SJCRH30 (cell line): ENCODE results near the gene INCA1. TPM values are rescaled to one million over a fixed set of nuclear protein-coding genes. Genes with fewer than 3 reads are reported as not detected.
"Not testable (repeated sequence)": the region's sequence is repeated elsewhere in the genome, so short reads cannot be mapped to it uniquely, and the experiment has no call there.

Experiments
- DNase-seq, 2 experiments: peaks; one replicate each; pipeline ENCODE4 v3.0.0-alpha.2; 2015 to 2020
- H3K27ac ChIP-seq: fragments of 250-450 bp; sonication (Bioruptor Pico); 2 replicates; pipeline ENCODE4 v1.5.1; 2020; ENCODE audit warnings: mild to moderate bottlenecking, moderate library complexity
- H3K27me3 ChIP-seq: fragments of 250-450 bp; sonication (Bioruptor Pico); 2 replicates; pipeline ENCODE4 v1.5.1; 2020; ENCODE audit warnings: mild to moderate bottlenecking, moderate library complexity
- H3K36me3 ChIP-seq: fragments of 250-450 bp; sonication (Bioruptor Pico); 2 replicates; pipeline ENCODE4 v1.5.1; 2020; ENCODE audit warnings: mild to moderate bottlenecking, moderate library complexity
- H3K4me1 ChIP-seq: fragments of 250-450 bp; sonication (Bioruptor Pico); 2 replicates; pipeline ENCODE4 v1.5.1; 2020; ENCODE audit warnings: mild to moderate bottlenecking, moderate library complexity
- H3K4me3 ChIP-seq: fragments of 250-450 bp; sonication (Bioruptor Pico); 2 replicates; pipeline ENCODE4 v1.5.1; 2020; ENCODE audit warnings: mild to moderate bottlenecking, moderate library complexity
- H3K9me3 ChIP-seq: fragments of 250-450 bp; sonication (Bioruptor Pico); replicated peaks from 2 replicates; pipeline ENCODE4 v1.5.1; 2020; ENCODE audit warnings: mild to moderate bottlenecking, moderate library complexity
- total RNA-seq: library from RNA; depleted of rRNA; stranded (reverse); fragments of >200 nt; shearing (Covaris generic); gene quantifications from 2 replicates; pipeline ENCODE4 v1.2.3, GENCODE V29; 2014; rRNA removed

Gene INCA1
- not detected in 2 replicates for total RNA-seq

DNA sequence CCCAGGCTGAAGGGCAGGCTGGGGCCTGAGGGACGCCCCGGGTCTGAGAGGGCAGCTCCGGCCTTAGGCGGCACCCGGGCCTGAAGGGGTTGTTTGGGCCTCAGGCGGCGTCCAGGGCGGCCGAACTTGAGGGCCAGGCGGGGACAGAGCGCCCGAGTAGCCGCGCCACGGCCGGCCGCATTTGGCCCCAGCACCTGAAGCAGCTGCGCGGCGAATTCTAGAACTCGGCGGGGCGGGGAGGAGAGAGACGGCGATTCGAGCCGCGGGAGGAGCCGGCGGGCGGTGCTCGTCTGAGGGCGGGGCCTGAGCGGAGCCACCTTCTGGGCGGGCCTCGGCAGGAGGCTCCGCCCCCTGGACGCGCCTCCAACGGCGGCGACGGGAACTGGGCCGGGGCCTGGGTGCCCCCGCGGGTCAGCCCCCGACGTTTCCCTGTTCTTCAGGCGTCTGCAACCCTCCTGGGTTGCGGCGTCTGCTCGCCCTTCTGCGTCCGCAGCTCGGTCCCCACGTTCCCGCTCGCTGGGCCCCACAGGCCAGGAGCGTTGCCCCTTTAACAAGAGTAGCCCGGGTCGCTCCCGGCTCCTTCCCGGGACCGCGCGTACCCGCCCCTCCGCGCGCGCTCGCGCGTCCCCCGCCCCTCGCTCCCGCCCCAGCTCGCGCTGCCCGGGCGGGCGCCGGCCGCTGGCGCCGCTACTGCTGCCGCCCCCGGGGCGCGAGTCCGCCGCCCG, at the start of gene INCA1, which contains the start of gene KIF1C:
Gene INCA1 (minus strand): TSS at position 221 of the 725 bp plus-strand sequence. CDS start 3,085 bp downstream, outside the sequence.
Gene KIF1C (plus strand): TSS at position 649 of the 725 bp plus-strand sequence. CDS start 2,297 bp downstream, outside the sequence.
- Histone ChIP-seq H3K27ac (peak within 1 kb of the TSS; percentile 69), H3K36me3 (no peaks in the 10 kb centered on the region), H3K27me3 (no peaks in the 10 kb centered on the region), H3K9me3 (no peaks in the 10 kb centered on the region), H3K4me1 (no peaks in the 10 kb centered on the region), H3K4me3 (peak within 1 kb of the TSS; percentile 72)
- peak; percentile 87 to 88 for DNase-seq

DNA sequence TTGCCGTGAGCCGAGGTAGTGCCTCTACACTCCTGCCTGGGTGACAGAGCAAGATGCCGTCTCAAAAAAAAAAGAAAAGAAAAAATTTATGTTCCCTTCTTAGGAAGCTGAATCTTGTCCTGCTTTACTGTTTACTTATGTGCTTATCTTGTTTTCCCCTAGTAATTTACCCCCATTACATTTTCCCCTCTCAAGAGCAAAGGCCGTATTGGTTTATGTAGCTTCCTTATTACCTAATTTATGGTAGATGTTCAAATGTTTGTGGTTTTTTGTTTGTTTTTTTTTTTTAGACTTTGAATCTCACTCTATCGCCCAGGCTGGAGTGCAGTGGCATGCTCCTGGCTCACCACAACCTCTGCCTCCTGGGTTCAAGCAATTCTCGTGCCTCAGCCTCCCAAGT, 48.2 kb upstream of the INCA1 start:
- Histone ChIP-seq H3K4me3 (no peak overlapping the region), H3K27ac (no peak overlapping the region), H3K36me3 (no peaks in the 10 kb centered on the region), H3K27me3 (no peaks in the 10 kb centered on the region), H3K9me3 (no peaks in the 10 kb centered on the region), H3K4me1 (no peaks in the 10 kb centered on the region)
- DNase-seq: no peak

DNA sequence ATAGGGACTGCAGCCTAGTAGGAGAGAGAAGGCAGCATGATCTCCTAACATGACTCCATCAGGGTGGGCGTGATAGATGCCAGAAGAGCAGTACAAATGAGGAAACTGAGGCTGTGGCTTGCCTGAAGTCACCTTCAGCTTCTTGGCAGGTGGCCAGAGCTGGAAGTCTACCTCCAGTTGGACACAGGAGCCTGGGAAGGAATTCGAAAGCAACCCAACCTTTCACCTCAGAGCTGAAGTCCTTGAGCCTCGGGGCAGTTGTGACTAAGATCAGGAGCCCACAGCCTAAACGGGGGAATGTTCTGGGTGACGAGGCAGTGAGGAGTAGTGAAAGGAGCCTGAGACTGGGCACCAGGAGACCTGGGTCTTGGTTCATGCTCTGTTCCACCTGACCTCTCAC, 47.3 kb upstream of the INCA1 start:
- Histone ChIP-seq H3K4me3 (no peak overlapping the region), H3K27me3 (no peaks in the 10 kb centered on the region), H3K4me1 (no peaks in the 10 kb centered on the region), H3K36me3 (no peaks in the 10 kb centered on the region), H3K27ac (no peak overlapping the region), H3K9me3 (no peaks in the 10 kb centered on the region)
- no peak for DNase-seq

- Histone ChIP-seq H3K4me3 (no peak overlapping the region), H3K27ac (no peak overlapping the region), H3K4me1 (no peaks in the 10 kb centered on the region), H3K9me3 (no peaks in the 10 kb centered on the region), H3K36me3 (no peaks in the 10 kb centered on the region), H3K27me3 (no peaks in the 10 kb centered on the region)
- DNase-seq: no peak
Measured at GRCh38 chr17:5043524-5043923, 46.2 kb upstream of the INCA1 start.

GRCh38 chr17:5042157-5043022, 45.1 kb upstream of the INCA1 start:
- H3K4me3 ChIP-seq: no peak overlapping the region

DNA sequence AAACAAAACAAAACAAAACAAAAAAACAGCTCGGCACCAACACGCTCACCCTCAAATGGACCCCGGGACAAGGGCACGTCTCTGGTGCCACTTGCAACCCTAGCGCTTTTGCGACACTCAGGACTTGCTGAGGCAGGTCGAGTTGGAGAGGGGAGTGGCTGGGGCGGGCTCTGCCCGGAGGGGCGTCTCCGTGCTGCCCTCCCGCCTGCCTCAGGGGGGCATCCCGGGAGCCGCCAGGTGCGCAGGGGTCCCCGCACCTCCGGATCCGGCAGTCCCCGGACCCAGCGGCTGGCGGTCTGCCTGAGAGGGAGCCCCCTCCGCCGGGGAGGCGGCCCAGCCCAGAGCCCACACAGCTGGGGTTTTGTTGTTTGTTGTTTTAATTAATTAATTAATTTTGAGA, 38.0 kb upstream of the INCA1 start, which contains the start of gene SLC52A1:
Gene SLC52A1 (minus strand): TSS at position 112 of the 400 bp plus-strand sequence. CDS start 820 bp downstream, outside the sequence.
- H3K27me3 ChIP-seq: no peaks in the 10 kb centered on the region
- H3K9me3 ChIP-seq: no peaks in the 10 kb centered on the region
- H3K27ac ChIP-seq: no peak within 1 kb of the TSS
- no peak within 1 kb of the TSS for H3K4me3 ChIP-seq
- H3K4me1 ChIP-seq: no peaks in the 10 kb centered on the region
- no peaks in the 10 kb centered on the region for H3K36me3 ChIP-seq
- DNase-seq: no peak

More at GRCh38 chr17:5042157-5043022, 45.1 kb upstream of the INCA1 start:
- no peaks in the 10 kb centered on the region for H3K9me3 ChIP-seq
- H3K27me3 ChIP-seq: no peaks in the 10 kb centered on the region
- H3K4me1 ChIP-seq: no peaks in the 10 kb centered on the region
- H3K27ac ChIP-seq: no peak overlapping the region
- H3K36me3 ChIP-seq: no peaks in the 10 kb centered on the region
- no peak for DNase-seq

DNA sequence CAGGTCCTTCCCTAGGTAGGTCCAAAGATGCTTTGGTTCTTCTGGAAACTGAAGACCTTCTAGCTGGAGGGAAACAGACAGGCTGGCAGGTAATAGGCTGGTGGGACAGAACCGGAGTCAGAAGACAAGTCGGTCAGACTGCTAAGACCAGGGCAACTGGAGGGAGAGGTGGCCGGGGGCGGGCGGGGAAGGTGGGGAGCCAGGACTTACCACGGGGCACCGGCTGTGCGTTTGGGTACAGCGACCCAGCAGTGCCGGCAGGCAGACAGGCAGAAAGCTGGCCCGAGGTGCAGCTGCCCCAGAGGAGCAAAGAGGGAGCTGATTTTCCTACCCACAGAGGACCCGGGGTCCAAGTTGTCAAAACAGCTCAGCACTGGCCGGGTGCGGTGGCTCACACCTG, 37.3 kb upstream of the INCA1 start:
- Histone ChIP-seq H3K4me1 (no peaks in the 10 kb centered on the region), H3K4me3 (no peak overlapping the region), H3K27me3 (no peaks in the 10 kb centered on the region), H3K27ac (no peak overlapping the region), H3K9me3 (no peaks in the 10 kb centered on the region), H3K36me3 (no peaks in the 10 kb centered on the region)
- no peak for DNase-seq

GRCh38 chr17:5034063-5034462, 36.7 kb upstream of the INCA1 start:
- Histone ChIP-seq H3K27ac (no peak overlapping the region), H3K4me1 (no peaks in the 10 kb centered on the region), H3K9me3 (no peaks in the 10 kb centered on the region), H3K27me3 (no peaks in the 10 kb centered on the region), H3K36me3 (no peaks in the 10 kb centered on the region), H3K4me3 (no peak overlapping the region)
- DNase-seq: no peak

DNA sequence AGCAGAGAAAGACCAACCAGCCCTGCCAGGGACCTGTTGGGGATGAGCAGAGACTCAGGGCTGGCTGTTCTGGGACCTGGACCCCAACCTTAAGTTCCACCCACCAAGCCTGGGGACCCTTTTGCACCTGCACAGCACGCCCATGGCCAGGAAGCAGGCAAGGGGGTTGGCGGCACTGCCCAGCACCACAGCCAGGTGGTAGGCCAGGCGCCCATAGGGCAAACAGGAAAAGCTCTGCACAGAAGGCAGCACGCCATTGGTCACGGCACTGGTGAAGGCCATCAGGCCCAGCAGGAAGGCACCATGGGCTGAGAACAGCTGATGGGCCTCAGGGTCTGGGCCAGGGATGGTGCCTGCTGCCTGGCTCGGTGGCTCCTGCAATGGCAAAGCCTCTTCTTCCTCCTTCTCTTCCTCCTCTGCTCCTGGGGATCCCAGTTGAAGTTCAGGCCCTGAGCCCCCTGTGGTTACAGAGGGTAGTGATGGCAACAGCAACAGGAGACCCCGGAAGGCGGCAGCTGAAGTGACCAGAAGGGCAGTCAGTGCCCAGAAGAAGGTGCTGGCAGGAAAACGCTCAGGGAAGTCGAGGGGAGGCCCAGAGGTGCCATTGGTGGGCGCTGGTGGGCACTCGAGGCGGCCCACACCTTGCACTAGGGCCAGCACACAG, 36.2 kb upstream of the INCA1 start:
- no peaks in the 10 kb centered on the region for H3K27me3 ChIP-seq
- no peaks in the 10 kb centered on the region for H3K36me3 ChIP-seq
- H3K4me1 ChIP-seq: no peaks in the 10 kb centered on the region
- H3K9me3 ChIP-seq: no peaks in the 10 kb centered on the region
- no peak overlapping the region for H3K27ac ChIP-seq
- no peak for DNase-seq
- no peak overlapping the region for H3K4me3 ChIP-seq

- Histone ChIP-seq H3K4me1 (no peaks in the 10 kb centered on the region), H3K4me3 (no peak overlapping the region), H3K9me3 (no peaks in the 10 kb centered on the region), H3K36me3 (no peaks in the 10 kb centered on the region), H3K27ac (no peak overlapping the region), H3K27me3 (no peaks in the 10 kb centered on the region)
- no peak for DNase-seq
Measured at GRCh38 chr17:5032865-5033264, 35.5 kb upstream of the INCA1 start.

DNA sequence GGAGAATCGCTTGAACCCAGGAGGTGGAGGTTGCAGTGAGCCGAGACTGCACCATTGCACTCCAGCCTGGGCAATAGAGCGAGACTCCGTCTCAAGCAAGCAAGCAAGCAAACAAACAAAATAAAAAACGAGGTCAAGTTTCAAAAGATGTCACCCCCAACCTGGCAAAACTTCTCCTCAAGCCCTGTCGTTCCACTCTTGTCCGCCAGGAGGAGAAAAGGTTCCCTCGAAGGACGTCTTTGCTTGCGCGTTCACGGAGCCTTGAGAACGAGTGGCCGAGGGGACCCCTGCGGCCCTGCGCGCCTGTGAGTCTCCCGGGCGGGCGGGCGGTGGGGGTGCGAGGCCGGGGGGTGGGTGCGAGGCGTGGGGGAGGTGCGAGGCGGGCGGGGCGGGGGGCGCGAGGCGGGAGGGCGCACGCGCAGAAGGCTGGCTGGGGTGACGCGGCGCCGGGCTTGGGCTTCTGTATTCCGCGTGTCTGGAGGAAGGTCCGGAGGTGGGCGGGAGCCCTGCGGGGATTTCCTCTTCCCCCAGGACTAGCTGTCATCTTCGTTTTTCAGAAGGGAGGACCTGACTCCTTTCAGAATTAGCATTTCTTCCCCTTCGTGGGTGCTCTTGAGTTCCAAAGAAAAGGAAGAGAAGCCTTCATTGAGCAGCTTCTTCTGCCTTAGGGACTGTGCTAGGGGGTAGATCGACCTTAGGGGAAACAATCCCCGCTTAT, 34.2 kb upstream of the INCA1 start:
- Histone ChIP-seq H3K36me3 (no peaks in the 10 kb centered on the region), H3K9me3 (no peaks in the 10 kb centered on the region), H3K4me3 (peak overlapping the region; percentile 52), H3K27me3 (no peaks in the 10 kb centered on the region), H3K4me1 (no peaks in the 10 kb centered on the region), H3K27ac (no peak overlapping the region)
- peak; percentile 77 to 85 for DNase-seq

DNA sequence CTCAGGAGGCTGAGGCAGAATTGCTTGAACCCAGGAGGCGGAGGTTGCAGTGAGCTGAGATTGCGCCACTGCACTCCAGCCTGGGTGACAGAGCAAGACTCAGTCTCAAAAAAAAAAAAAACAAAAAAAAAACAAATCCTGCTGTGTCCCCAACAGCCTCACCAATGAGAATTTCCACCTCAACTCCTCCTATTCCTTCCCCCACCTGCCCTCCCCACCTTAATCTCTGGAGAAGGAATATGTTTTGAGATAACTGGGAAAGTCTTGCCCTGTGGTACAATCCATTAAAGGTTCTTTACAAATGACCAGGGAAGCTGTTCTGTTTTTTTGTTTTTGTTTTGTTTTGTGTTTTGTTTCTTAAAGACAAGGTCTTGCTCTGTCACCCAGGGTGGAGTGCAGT, 32.8 kb upstream of the INCA1 start:
- not testable (repeated sequence) for H3K4me1 ChIP-seq, H3K4me3 ChIP-seq, H3K9me3 ChIP-seq, H3K27me3 ChIP-seq, H3K36me3 ChIP-seq, DNase-seq, H3K27ac ChIP-seq

GRCh38 chr17:5027916-5028315, 30.6 kb upstream of the INCA1 start:
- Histone ChIP-seq H3K4me3 (no peak overlapping the region), H3K4me1 (no peaks in the 10 kb centered on the region), H3K27me3 (no peaks in the 10 kb centered on the region), H3K27ac (no peak overlapping the region), H3K36me3 (no peaks in the 10 kb centered on the region), H3K9me3 (no peaks in the 10 kb centered on the region)
- DNase-seq: no peak

DNA sequence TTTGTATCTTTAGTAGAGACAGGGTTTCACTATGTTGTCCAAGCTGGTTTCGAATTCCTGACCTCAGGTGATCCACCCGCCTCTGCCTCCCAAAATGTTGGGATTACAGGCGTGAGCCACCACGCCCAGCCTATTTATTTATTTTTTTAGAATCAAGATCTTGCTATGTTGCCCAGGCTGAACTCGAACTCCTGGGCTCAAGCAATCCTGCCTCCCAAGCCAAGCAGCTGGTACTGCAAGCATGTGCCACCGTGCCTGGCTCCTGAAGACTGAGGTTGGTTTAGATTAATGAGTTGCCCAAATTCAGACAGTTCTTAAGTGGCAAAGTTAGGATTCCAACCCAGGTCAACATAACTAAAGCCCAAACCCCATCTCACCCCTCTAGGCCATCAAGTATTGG, 30.0 kb upstream of the INCA1 start:
- H3K4me1 ChIP-seq: no peaks in the 10 kb centered on the region
- H3K27me3 ChIP-seq: no peaks in the 10 kb centered on the region
- H3K4me3 ChIP-seq: no peak overlapping the region

More for the DNA sequence above, 30.0 kb upstream of the INCA1 start:
- Histone ChIP-seq H3K9me3 (no peaks in the 10 kb centered on the region), H3K27ac (no peak overlapping the region), H3K36me3 (peaks cover 3% of the 10 kb centered on the region; the same call in 1 of the 2 replicates)
- no peak for DNase-seq
